ENCODE measurements around the gene SLC39A5.

- TF ChIP-seq CTCF (conservative IDR thresholded peaks at IDR 0.05), result no peak
- no peak for TF ChIP-seq EZH2 (IDR thresholded peaks at IDR 0.05; ENCODE audit: low read depth)
Measured at GRCh38 chr12:56282030-56282429, 52.2 kb downstream of the SLC39A5 start.
